Measurements from ENCODE around the gene FOXK1. TPM values are rescaled to one million over a fixed set of nuclear protein-coding genes. Genes with fewer than 3 reads are reported as not detected.

The FOXK1 gene
- total RNA-seq, 6 experiments from 2014 or later, result 3.8 to 8.4 (median 6.9) TPM

DNA sequence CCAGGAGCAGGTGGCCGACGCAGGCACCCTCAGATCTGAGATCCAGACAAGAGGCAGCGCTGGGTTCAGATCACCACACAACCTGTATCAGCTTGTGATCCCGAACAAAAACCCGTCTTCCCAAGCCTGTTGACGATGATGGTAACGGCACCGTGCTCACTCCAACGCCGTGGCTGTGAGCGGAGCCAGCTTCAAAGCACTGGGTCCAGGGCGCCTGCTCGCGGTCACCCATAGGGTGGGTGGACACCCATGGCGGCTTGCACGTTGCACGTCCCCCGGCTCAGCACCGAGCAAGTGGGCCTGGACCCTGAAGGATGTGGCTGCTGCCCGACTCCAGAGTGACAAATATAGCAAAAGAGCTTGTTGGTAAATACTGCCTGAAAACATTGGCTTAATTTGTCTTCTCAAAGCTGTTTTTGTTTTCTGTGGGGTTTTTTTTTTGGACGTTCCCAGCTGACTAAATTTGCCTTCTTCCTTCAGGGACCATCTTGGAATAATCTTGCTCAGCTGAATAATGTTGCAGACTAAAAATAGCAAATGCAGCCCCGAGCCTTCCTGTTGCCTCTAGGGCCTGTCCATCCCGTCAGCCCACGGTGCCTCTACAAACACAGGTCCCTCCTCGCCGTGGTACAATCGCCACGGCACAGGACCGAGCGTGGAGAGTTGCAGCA is 41.0 kb downstream of the FOXK1 start:
- Histone ChIP-seq H3K36me3 (no peaks in the 10 kb centered on the region), H3K4me3 (no peak overlapping the region), H3K27me3 (no peaks in the 10 kb centered on the region), H3K9me3 (no peaks in the 10 kb centered on the region), H3K27ac (no peak overlapping the region), H3K4me1 (peaks cover 0 to 22% (median 10%) of the 10 kb centered on the region in 4 donors)
- ATAC-seq (no peak), DNase-seq (no peak)
- intact Hi-C loops (cut with DNase I), result no loop called here
- WGBS (ENCODE audit: insufficient coverage, low coverage, low lambda C conversion rate, missing lambda C conversion rate), result 84% methylated on average over 18 of the region's 30 CpGs
- TF ChIP-seq, protein P1, sequence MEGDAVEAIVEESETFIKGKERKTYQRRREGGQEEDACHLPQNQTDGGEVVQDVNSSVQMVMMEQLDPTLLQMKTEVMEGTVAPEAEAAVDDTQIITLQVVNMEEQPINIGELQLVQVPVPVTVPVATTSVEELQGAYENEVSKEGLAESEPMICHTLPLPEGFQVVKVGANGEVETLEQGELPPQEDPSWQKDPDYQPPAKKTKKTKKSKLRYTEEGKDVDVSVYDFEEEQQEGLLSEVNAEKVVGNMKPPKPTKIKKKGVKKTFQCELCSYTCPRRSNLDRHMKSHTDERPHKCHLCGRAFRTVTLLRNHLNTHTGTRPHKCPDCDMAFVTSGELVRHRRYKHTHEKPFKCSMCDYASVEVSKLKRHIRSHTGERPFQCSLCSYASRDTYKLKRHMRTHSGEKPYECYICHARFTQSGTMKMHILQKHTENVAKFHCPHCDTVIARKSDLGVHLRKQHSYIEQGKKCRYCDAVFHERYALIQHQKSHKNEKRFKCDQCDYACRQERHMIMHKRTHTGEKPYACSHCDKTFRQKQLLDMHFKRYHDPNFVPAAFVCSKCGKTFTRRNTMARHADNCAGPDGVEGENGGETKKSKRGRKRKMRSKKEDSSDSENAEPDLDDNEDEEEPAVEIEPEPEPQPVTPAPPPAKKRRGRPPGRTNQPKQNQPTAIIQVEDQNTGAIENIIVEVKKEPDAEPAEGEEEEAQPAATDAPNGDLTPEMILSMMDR (IDR thresholded peaks at IDR 0.05), result no peak
- no peak for TF ChIP-seq POLR2A (IDR thresholded peaks at IDR 0.05)

DNA sequence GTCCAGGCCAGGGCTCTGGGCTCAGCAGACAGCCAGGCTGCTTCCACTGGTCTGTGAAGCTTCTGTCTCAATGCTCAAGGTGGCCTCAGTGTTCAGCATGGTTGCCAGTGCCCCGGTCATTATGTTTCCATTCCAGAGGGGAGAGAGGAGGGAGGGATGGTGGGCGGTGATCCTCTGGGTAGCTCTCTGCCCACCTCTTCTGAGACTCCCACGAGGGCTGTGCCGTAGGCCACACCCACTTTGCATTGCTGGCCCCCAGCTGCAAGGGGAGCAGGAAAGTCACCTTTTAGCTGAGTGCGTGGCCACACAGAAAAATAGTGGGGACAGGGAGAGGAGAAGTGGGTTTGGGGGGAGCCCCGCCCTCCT is 42.5 kb downstream of the FOXK1 start:
- intact Hi-C loops (cut with DNase I), result no loop called here
- Histone ChIP-seq H3K27ac (peak overlapping the region; percentile 94 to 98 (median 95)), H3K9me3 (no peaks in the 10 kb centered on the region), H3K4me1 (peaks cover 0 to 22% (median 10%) of the 10 kb centered on the region in 4 donors), H3K4me3 (peak overlapping the region; percentile 53 to 67 (median 62)), H3K36me3 (no peaks in the 10 kb centered on the region), H3K27me3 (no peaks in the 10 kb centered on the region)
- 4% methylated on average over 5 of the region's 6 CpGs for WGBS (ENCODE audit: insufficient coverage, low coverage, low lambda C conversion rate, missing lambda C conversion rate)
- no peak for TF ChIP-seq POLR2A (IDR thresholded peaks at IDR 0.05)
- TF ChIP-seq, protein P1 (IDR thresholded peaks at IDR 0.05), result no peak
- no peak for DNase-seq
- ATAC-seq, result peak in 1 of 4 donors; percentile 13

DNA sequence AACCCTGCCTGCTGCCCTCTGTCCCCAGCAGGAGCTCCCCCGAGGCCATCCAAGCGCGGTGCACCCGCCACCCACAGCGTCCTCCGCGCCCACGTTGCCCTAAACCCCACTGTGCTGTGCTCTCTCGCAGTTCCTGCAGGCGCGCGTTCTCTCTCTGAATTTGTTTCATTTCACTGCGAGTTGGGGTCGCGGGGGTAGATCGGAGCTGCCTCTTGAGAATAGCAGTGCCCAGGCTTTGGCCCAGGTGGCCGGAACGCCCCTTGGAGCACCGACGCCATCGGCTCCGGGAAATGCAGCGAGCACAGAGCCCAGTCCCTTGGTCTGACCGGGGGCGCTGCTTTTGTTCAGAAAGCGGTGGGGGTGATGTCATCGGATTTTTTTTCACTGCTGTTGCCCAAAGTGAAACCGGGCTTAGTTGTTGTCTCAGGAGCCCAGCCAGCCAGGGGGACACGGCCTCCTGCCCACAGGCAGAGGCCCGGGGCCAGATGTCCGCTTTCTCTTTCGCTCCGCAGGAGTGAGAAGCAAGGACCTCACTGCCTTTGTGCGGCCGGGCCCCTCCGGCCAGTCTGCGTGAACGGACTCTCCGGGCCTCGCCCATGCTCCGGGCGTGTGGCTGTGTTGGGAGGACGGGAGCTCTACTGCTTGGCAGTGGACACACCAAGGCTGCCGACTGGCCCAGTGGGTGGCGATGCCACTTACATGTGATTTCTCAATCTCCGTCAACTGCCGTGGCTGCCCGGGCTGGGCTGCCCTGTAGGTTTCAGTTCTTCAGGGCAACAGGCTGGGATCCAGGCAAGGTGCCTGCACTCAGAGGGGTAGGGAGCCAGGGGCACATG is 43.1 kb downstream of the FOXK1 start:
- Histone ChIP-seq H3K4me1 (peaks cover 0 to 22% (median 10%) of the 10 kb centered on the region in 4 donors), H3K36me3 (no peaks in the 10 kb centered on the region), H3K27me3 (no peaks in the 10 kb centered on the region), H3K27ac (peak overlapping the region; percentile 94 to 98 (median 95)), H3K4me3 (peak overlapping the region; percentile 53 to 67 (median 62)), H3K9me3 (no peaks in the 10 kb centered on the region)
- intact Hi-C loops (cut with DNase I), result no loop called here
- ATAC-seq (peak; percentile 88 to 93 (median 90)), DNase-seq (peak; percentile 88 to 94 (median 92))
- 0% methylated on average over 13 of the region's 48 CpGs for WGBS (ENCODE audit: insufficient coverage, low coverage, low lambda C conversion rate, missing lambda C conversion rate)
- TF ChIP-seq POLR2A (IDR thresholded peaks at IDR 0.05), result peak; percentile 76
- TF ChIP-seq, protein P1 (IDR thresholded peaks at IDR 0.05), result no peak

DNA sequence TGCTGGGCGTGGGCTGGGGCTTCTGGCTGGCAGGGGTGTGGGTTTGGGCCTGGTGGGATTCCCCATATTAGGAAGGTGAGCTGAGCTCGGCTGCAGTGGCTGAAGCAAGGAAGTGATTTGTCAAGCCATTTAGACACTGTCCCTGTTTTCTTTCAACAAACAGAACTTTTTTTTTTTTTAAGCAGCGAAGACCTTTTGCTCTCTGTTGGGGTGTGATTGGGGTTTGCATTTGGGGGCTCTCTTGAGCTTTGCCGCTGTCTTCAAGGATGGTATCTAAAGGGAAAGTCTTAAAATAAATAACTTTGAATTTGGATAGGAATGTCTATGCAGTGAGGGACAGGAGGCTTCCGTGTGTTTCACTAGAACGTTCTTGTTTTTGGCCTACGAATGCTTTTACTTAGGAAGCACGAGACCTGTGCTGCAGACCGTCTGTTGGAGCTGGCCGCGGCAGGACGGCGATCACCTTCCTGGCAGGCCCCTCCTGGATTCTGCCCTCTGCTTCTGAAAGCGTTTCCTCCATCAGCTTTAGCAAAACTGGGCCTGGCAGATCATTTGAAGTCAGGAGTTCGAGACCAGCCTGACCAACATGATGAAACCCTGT is 43.9 kb downstream of the FOXK1 start:
- Histone ChIP-seq H3K4me1 (peaks cover 0 to 22% (median 10%) of the 10 kb centered on the region in 4 donors), H3K27ac (peak overlapping the region; percentile 94 to 98 (median 95)), H3K4me3 (peak overlapping the region; percentile 53 to 67 (median 62)), H3K9me3 (no peaks in the 10 kb centered on the region), H3K36me3 (no peaks in the 10 kb centered on the region), H3K27me3 (no peaks in the 10 kb centered on the region)
- DNase-seq (no peak), ATAC-seq (peak in 3 of 4 donors; percentile 4 to 29 (median 11))
- intact Hi-C loops (cut with DNase I), result no loop called here
- WGBS (ENCODE audit: insufficient coverage, low coverage, low lambda C conversion rate, missing lambda C conversion rate), result 21% methylated on average over 15 of the region's 15 CpGs
- no peak for TF ChIP-seq POLR2A (IDR thresholded peaks at IDR 0.05)
- TF ChIP-seq, protein P1 (IDR thresholded peaks at IDR 0.05), result no peak

Measured in right lobe of liver (tissue), 6 donors.